ENCODE data around the gene SAFB2. TPM values are rescaled to one million over a fixed set of nuclear protein-coding genes. Genes with fewer than 3 reads are reported as not detected.

The SAFB2 gene
- total and polyA plus RNA-seq, 2 experiments from 2014 or later, result 55.5 to 71.8 TPM

- no peaks in the 10 kb centered on the region for H3K4me1 ChIP-seq (ENCODE audit: low read depth)
- no peak for TF ChIP-seq CTCF (IDR thresholded peaks at IDR 0.05; ENCODE audit: low read depth, low read length)
- DNase-seq (ENCODE audit: low read depth in 1 of 2, low spot score in 1 of 2), result no peak
- H3K4me3 ChIP-seq, result no peak overlapping the region
- H3K36me3 ChIP-seq, result peaks cover 85% of the 10 kb centered on the region
- no peaks in the 10 kb centered on the region for H3K27me3 ChIP-seq
- no peak overlapping the region for H3K27ac ChIP-seq
- no peaks in the 10 kb centered on the region for H3K9me3 ChIP-seq (ENCODE audit: low read depth)
Measured at GRCh38 chr19:5654931-5655330, 32.4 kb upstream of the SAFB2 start.

DNA sequence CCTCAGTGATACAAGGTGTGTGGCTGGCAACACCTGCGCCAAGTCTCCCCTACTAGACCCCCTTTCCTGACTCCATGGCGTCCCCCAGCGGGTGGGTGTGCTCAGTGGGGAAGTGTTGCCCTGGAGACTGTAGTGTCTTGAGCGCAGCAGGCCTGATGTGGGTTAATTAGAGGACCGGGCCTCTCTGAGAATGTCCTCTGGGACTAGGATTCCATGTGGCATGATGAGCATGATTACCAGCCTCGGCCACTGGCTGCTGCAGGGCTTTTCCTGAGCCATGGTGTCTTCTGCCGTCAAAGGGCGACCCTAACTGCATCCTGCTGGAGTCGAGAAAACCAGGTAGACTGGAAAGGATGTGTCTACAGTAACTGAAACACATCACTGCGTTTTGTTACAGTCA, 29.7 kb upstream of the SAFB2 start:
- Histone ChIP-seq H3K27ac (no peak overlapping the region), H3K9me3 (ENCODE audit: low read depth) (no peaks in the 10 kb centered on the region), H3K4me3 (no peak overlapping the region), H3K27me3 (no peaks in the 10 kb centered on the region), H3K36me3 (peaks cover 77% of the 10 kb centered on the region), H3K4me1 (ENCODE audit: low read depth) (no peaks in the 10 kb centered on the region)
- no peak for TF ChIP-seq CTCF (IDR thresholded peaks at IDR 0.05; ENCODE audit: low read depth, low read length)
- DNase-seq (ENCODE audit: low read depth in 1 of 2, low spot score in 1 of 2), result no peak

- Histone ChIP-seq H3K4me1 (ENCODE audit: low read depth) (no peaks in the 10 kb centered on the region), H3K4me3 (no peak overlapping the region), H3K27ac (no peak overlapping the region), H3K9me3 (ENCODE audit: low read depth) (no peaks in the 10 kb centered on the region), H3K36me3 (peaks cover 79% of the 10 kb centered on the region), H3K27me3 (no peaks in the 10 kb centered on the region)
- no peak for DNase-seq (ENCODE audit: low read depth in 1 of 2, low spot score in 1 of 2)
- TF ChIP-seq CTCF (IDR thresholded peaks at IDR 0.05; ENCODE audit: low read depth, low read length), result no peak
Measured at GRCh38 chr19:5651361-5651760, 28.8 kb upstream of the SAFB2 start.

GRCh38 chr19:5648464-5648863, 25.9 kb upstream of the SAFB2 start:
- DNase-seq (ENCODE audit: low read depth in 1 of 2, low spot score in 1 of 2), result no peak
- H3K4me1 ChIP-seq (ENCODE audit: low read depth), result no peaks in the 10 kb centered on the region
- no peak for TF ChIP-seq CTCF (IDR thresholded peaks at IDR 0.05; ENCODE audit: low read depth, low read length)
- no peak overlapping the region for H3K4me3 ChIP-seq
- H3K27me3 ChIP-seq, result no peaks in the 10 kb centered on the region
- peaks cover 81% of the 10 kb centered on the region for H3K36me3 ChIP-seq
- H3K27ac ChIP-seq, result no peak overlapping the region
- H3K9me3 ChIP-seq (ENCODE audit: low read depth), result no peaks in the 10 kb centered on the region

- Histone ChIP-seq H3K27ac (no peak overlapping the region), H3K36me3 (peaks cover 78% of the 10 kb centered on the region), H3K4me3 (no peak overlapping the region), H3K9me3 (ENCODE audit: low read depth) (no peaks in the 10 kb centered on the region), H3K27me3 (no peaks in the 10 kb centered on the region), H3K4me1 (ENCODE audit: low read depth) (no peaks in the 10 kb centered on the region)
- TF ChIP-seq CTCF (IDR thresholded peaks at IDR 0.05; ENCODE audit: low read depth, low read length), result no peak
- no peak for DNase-seq (ENCODE audit: low read depth in 1 of 2, low spot score in 1 of 2)
Measured at GRCh38 chr19:5646703-5647102, 24.1 kb upstream of the SAFB2 start.

- no peak for DNase-seq (ENCODE audit: low read depth in 1 of 2, low spot score in 1 of 2)
Measured at GRCh38 chr19:5645409-5645808, 22.8 kb upstream of the SAFB2 start.

More at GRCh38 chr19:5645409-5645808, 22.8 kb upstream of the SAFB2 start:
- no peaks in the 10 kb centered on the region for H3K27me3 ChIP-seq
- no peak for TF ChIP-seq CTCF (IDR thresholded peaks at IDR 0.05; ENCODE audit: low read depth, low read length)
- H3K4me3 ChIP-seq, result no peak overlapping the region
- no peaks in the 10 kb centered on the region for H3K4me1 ChIP-seq (ENCODE audit: low read depth)
- H3K36me3 ChIP-seq, result peaks cover 70% of the 10 kb centered on the region
- no peaks in the 10 kb centered on the region for H3K9me3 ChIP-seq (ENCODE audit: low read depth)
- no peak overlapping the region for H3K27ac ChIP-seq

Measured in cardiac muscle cell (in vitro differentiated cells and primary cell).